Tibial nerve (tissue), 4 donors: ENCODE measurements around the gene RNF44.

Source experiments
- CTCF ChIP-seq, 5 experiments: fragments of 200-600 bp in 3 of 5; fragments of 450-650 bp in 2 of 5; sonication (generic) in 3 of 5; IDR thresholded peaks; one replicate each; pipeline ENCODE4 v1.5.1; 2016 to 2019; ENCODE audit warnings: antibody characterized with exemption in 5 of 5, mild to moderate bottlenecking in 3 of 5, moderate library complexity in 2 of 5
- EP300 ChIP-seq, 2 donors: sonication (generic); formaldehyde crosslinking; IDR thresholded peaks; one replicate each; pipeline ENCODE4 v1.6.1; 2017; ENCODE audit warnings: antibody characterized with exemption in 2 of 2, mild to moderate bottlenecking in 1 of 2
- POLR2A ChIP-seq, 2 donors: fragments of 450-650 bp; IDR thresholded peaks; one replicate each; pipeline ENCODE4 v1.6.1; 2017; ENCODE audit warnings: antibody characterized with exemption in 2 of 2, mild to moderate bottlenecking in 2 of 2, moderate library complexity in 2 of 2

DNA sequence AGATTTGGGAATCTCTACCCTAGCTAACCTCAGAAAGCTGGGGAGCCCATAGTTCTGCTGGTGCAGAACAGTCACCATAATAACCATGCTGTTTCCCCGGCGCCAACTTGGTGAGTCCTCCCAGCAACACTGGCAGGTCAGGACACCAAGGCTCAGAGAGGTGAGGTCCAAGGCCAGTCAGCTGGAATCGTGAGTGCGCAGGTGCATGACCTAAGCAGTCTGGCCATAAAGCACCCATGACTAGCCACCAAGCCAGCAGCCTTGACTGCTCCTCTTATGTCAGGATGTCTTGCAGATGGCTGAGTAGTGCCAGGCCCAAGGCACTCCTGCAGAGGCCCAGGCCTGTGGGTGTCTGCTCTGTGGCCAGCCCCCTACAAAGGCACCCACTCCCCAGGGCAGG is 2.6 kb downstream of the RNF44 start:
- TF ChIP-seq CTCF (IDR thresholded peaks at IDR 0.05) (no peak), POLR2A (IDR thresholded peaks at IDR 0.05) (no peak), EP300 (IDR thresholded peaks at IDR 0.05) (no peak)
